GM12873 (cell line): ENCODE measurements around the gene ZNF536.

Experiments
- CTCF ChIP-seq: IDR thresholded peaks from 2 replicates; pipeline ENCODE4 v1.5.1; 2012; ENCODE audit warnings: low read depth, mild to moderate bottlenecking, moderate library complexity, low read length, control low read depth; ENCODE audit not compliant: insufficient read depth; ENCODE audit errors: missing control alignments

The ZNF536 gene

GRCh38 chr19:30562981-30563380, 190.8 kb downstream of the ZNF536 start:
- no peak for TF ChIP-seq CTCF

GRCh38 chr19:30563691-30564090, 191.5 kb downstream of the ZNF536 start:
- no peak for TF ChIP-seq CTCF

- TF ChIP-seq CTCF, result no peak
Observed at GRCh38 chr19:30564551-30565011, 192.4 kb downstream of the ZNF536 start.

- no peak for TF ChIP-seq CTCF
Observed at GRCh38 chr19:30565636-30566035, 193.5 kb downstream of the ZNF536 start.

- TF ChIP-seq CTCF, result no peak
Observed at GRCh38 chr19:30566681-30567420, 194.7 kb downstream of the ZNF536 start.

GRCh38 chr19:30567536-30568232, 195.5 kb downstream of the ZNF536 start:
- no peak for TF ChIP-seq CTCF

GRCh38 chr19:30570194-30570593, 198.0 kb downstream of the ZNF536 start:
- no peak for TF ChIP-seq CTCF
